ENCODE measurements around the gene MARF1. TPM values are rescaled to one million over a fixed set of nuclear protein-coding genes. Genes with fewer than 3 reads are reported as not detected.
"Not testable (repeated sequence)": the region's sequence is repeated elsewhere in the genome, so short reads cannot be mapped to it uniquely, and the experiment has no call there.

Gene MARF1
- total and polyA plus RNA-seq, 2 experiments from 2014 or later = 6.6 to 14.1 TPM

- TF ChIP-seq, protein P1, sequence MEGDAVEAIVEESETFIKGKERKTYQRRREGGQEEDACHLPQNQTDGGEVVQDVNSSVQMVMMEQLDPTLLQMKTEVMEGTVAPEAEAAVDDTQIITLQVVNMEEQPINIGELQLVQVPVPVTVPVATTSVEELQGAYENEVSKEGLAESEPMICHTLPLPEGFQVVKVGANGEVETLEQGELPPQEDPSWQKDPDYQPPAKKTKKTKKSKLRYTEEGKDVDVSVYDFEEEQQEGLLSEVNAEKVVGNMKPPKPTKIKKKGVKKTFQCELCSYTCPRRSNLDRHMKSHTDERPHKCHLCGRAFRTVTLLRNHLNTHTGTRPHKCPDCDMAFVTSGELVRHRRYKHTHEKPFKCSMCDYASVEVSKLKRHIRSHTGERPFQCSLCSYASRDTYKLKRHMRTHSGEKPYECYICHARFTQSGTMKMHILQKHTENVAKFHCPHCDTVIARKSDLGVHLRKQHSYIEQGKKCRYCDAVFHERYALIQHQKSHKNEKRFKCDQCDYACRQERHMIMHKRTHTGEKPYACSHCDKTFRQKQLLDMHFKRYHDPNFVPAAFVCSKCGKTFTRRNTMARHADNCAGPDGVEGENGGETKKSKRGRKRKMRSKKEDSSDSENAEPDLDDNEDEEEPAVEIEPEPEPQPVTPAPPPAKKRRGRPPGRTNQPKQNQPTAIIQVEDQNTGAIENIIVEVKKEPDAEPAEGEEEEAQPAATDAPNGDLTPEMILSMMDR (IDR thresholded peaks at IDR 0.05; ENCODE audit: low read depth, low read length) = no peak
- no peak overlapping the region for H3K27ac ChIP-seq
These were observed 32.5 kb downstream of the MARF1 start for GRCh38 chr16:15610369-15610871.

GRCh38 chr16:15609286-15609649 lies 33.7 kb downstream of the MARF1 start:
- H3K4me3 ChIP-seq = no peak overlapping the region
- DNase-seq (ENCODE audit: low read depth in 1 of 2, low spot score in 1 of 2) = peak in 1 of 2 donors; percentile 18
- H3K27me3 ChIP-seq = no peaks in the 10 kb centered on the region
- TF ChIP-seq, protein P1 (IDR thresholded peaks at IDR 0.05; ENCODE audit: low read depth, low read length) = no peak
- H3K27ac ChIP-seq = no peak overlapping the region
- no peaks in the 10 kb centered on the region for H3K4me1 ChIP-seq (ENCODE audit: low read depth)
- H3K36me3 ChIP-seq = peaks cover 48% of the 10 kb centered on the region
- no peaks in the 10 kb centered on the region for H3K9me3 ChIP-seq (ENCODE audit: low read depth)

More at GRCh38 chr16:15610369-15610871, 32.5 kb downstream of the MARF1 start:
- no peaks in the 10 kb centered on the region for H3K9me3 ChIP-seq (ENCODE audit: low read depth)
- no peak overlapping the region for H3K4me3 ChIP-seq
- no peaks in the 10 kb centered on the region for H3K27me3 ChIP-seq
- no peaks in the 10 kb centered on the region for H3K4me1 ChIP-seq (ENCODE audit: low read depth)
- peaks cover 44% of the 10 kb centered on the region for H3K36me3 ChIP-seq
- peak in 1 of 2 donors; percentile 18 for DNase-seq (ENCODE audit: low read depth in 1 of 2, low spot score in 1 of 2)

DNA sequence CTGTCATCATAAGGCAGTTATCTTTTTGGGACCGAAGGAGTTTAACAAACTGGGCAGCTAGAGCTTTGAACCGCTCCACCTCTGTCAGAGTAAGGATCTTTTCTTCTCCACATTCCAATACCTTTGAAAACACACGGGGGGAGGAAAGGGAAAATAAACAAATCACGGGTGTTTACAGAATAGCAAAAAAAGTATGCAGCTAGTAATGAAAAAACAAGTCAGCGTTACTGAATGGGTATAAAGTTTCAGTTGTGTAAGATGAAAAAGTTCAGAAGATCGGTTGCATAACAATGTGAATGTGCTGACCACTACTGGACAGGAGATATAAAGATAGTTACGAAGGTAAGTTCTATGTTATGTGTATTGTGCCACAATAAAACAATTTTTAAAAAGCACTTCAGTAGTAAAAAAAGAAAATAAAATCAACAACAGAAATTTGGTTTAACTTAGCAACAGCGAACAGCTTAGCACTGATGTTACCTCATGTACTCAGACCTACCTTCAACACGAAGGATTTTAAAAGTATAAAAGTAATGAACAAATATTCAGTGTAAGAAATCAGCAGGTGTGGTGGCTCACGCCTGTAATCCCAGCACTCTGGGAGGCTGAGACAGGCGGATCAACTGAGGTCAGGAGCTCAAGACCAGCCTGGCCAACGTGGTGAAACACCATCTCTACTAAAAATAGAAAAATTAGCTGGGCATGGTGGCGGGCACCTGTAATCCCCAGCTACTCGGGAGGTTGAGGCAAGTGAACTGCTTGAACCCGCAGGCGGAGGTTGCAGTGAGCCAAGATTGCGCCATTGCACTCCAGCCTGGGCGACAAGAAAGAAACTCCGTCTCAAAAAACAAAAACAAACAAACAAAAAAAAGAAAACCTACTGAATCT lies 34.3 kb downstream of the MARF1 start:
- H3K4me1 ChIP-seq (ENCODE audit: low read depth) = no peaks in the 10 kb centered on the region
- H3K27me3 ChIP-seq = no peaks in the 10 kb centered on the region
- no peaks in the 10 kb centered on the region for H3K9me3 ChIP-seq (ENCODE audit: low read depth)
- TF ChIP-seq, protein P1 (IDR thresholded peaks at IDR 0.05; ENCODE audit: low read depth, low read length) = peak; percentile 14
- H3K27ac ChIP-seq = no peak overlapping the region
- DNase-seq (ENCODE audit: low read depth in 1 of 2, low spot score in 1 of 2) = peak in 1 of 2 donors; percentile 37
- H3K36me3 ChIP-seq = peaks cover 54% of the 10 kb centered on the region
- H3K4me3 ChIP-seq = no peak overlapping the region

DNA sequence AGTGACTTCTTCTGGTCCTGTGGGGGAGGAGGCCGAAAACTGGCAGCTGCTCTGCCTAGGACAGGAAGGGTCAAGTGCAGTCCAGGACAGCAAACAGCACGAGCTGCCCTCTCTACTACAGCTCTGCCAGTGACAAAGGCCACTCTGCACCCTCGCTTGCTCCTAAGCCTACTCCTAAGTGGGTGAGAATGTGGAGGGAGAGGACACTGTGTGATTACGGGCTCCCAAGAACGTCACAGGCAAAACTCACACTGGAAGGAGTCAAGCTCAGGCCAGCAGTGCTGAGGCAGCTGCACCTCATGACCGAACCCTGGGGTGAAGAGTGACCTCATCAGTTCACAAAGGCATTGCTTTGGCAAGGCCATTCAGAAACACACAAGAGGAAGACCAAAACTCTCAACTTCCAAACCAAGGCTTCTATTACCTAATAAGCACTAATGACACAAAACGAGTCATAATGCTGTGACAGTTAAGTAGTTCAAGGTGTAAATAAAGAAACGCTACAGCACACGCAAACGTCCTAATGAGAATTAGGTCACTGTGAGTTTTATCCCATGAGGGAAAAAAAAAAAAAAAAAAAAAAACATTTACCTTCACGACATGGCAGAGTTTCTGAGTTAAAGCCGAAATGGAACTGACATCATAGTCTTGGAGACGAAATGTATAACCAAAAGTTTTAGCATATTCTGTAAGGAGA lies 35.1 kb downstream of the MARF1 start:
- H3K4me1 ChIP-seq (ENCODE audit: low read depth) = no peaks in the 10 kb centered on the region
- TF ChIP-seq, protein P1 (IDR thresholded peaks at IDR 0.05; ENCODE audit: low read depth, low read length) = no peak
- no peak overlapping the region for H3K4me3 ChIP-seq
- H3K36me3 ChIP-seq = peaks cover 60% of the 10 kb centered on the region
- no peak overlapping the region for H3K27ac ChIP-seq
- no peaks in the 10 kb centered on the region for H3K27me3 ChIP-seq
- peak in 1 of 2 donors; percentile 65 for DNase-seq (ENCODE audit: low read depth in 1 of 2, low spot score in 1 of 2)
- no peaks in the 10 kb centered on the region for H3K9me3 ChIP-seq (ENCODE audit: low read depth)

GRCh38 chr16:15607221-15607699 lies 35.7 kb downstream of the MARF1 start:
- not testable (repeated sequence) for H3K9me3 ChIP-seq (ENCODE audit: low read depth); H3K27ac ChIP-seq; H3K4me3 ChIP-seq; H3K4me1 ChIP-seq (ENCODE audit: low read depth); DNase-seq (ENCODE audit: low read depth in 1 of 2, low spot score in 1 of 2); H3K27me3 ChIP-seq
- peaks cover 57% of the 10 kb centered on the region for H3K36me3 ChIP-seq

Measured in cardiac muscle cell (in vitro differentiated cells and primary cell).